ENCODE data around the gene ESX1.
A peak's percentile ranks its signal among the peaks of the same experiment; 100 is the strongest.

ESX1 gene

GRCh38 chrX:104281564-104281963 lies 26.8 kb upstream of the ESX1 start:
- ChIA-PET CTCF (interaction anchor here (1.4 to 1.5 kb wide), 2 partner anchors 11 to 13 kb away, joined by 3 to 6 read pairs; no protein-coding TSS in a partner anchor), POLR2A (no interaction called here)
- TF ChIP-seq SP1 (IDR thresholded peaks at IDR 0.05) (no peak), TARDBP (IDR thresholded peaks at IDR 0.05) (no peak), LEF1 (IDR thresholded peaks at IDR 0.05; ENCODE audit: borderline replicate concordance) (no peak), ELF4 (IDR thresholded peaks at IDR 0.05) (no peak), BHLHE40 (IDR thresholded peaks at IDR 0.05; ENCODE audit: borderline replicate concordance) (no peak), SUZ12 (IDR thresholded peaks at IDR 0.05) (no peak), L3MBTL2 (conservative IDR thresholded peaks at IDR 0.05) (no peak), ARNT (IDR thresholded peaks at IDR 0.05) (no peak), PKNOX1 (IDR thresholded peaks at IDR 0.05) (no peak), NFRKB (IDR thresholded peaks at IDR 0.05) (no peak), ZNF384 (IDR thresholded peaks at IDR 0.05) (no peak), HDGF (IDR thresholded peaks at IDR 0.05; ENCODE audit: borderline replicate concordance) (no peak), FOXA1 (IDR thresholded peaks at IDR 0.05) (no peak), CTBP1 (IDR thresholded peaks at IDR 0.05; ENCODE audit: borderline replicate concordance) (no peak), FOXM1 (IDR thresholded peaks at IDR 0.05; ENCODE audit: borderline replicate concordance) (no peak), FOXK2 (IDR thresholded peaks at IDR 0.05) (no peak)
- DNase-seq (ENCODE audit: extremely low spot score) = no peak

DNA sequence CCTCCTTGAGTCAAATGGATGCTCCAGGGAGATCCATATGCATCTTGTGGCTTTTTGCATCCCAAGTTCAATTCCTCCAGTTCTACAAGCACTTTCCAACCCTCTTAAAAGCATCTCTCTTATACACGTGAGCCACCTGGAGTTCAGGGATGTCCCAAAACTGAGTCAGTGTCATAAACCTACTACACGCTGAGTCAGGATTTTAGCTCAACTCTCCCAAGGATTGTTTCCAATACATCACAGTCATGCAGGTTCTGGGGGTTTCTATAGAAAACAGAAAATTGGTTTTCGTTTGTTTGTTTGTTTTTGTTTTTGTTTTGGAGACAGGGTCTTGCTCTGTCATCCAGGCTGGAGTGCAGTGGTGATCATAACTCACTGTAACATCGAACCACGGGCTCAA lies 25.9 kb upstream of the ESX1 start:
- POLR2A ChIA-PET = no interaction called here
- DNase-seq (ENCODE audit: extremely low spot score) = no peak
- no peak for TF ChIP-seq HDGF (IDR thresholded peaks at IDR 0.05; ENCODE audit: borderline replicate concordance)
- TF ChIP-seq LEF1 (IDR thresholded peaks at IDR 0.05; ENCODE audit: borderline replicate concordance) = no peak
- TF ChIP-seq PKNOX1 (IDR thresholded peaks at IDR 0.05) = no peak
- no peak for TF ChIP-seq BHLHE40 (IDR thresholded peaks at IDR 0.05; ENCODE audit: borderline replicate concordance)
- no peak for TF ChIP-seq FOXM1 (IDR thresholded peaks at IDR 0.05; ENCODE audit: borderline replicate concordance)
- TF ChIP-seq FOXA1 (IDR thresholded peaks at IDR 0.05) = no peak
- TF ChIP-seq SUZ12 (IDR thresholded peaks at IDR 0.05) = no peak
- no peak for TF ChIP-seq ARNT (IDR thresholded peaks at IDR 0.05)
- TF ChIP-seq SP1 (IDR thresholded peaks at IDR 0.05) = no peak
- no peak for TF ChIP-seq L3MBTL2 (conservative IDR thresholded peaks at IDR 0.05)
- no peak for TF ChIP-seq NFRKB (IDR thresholded peaks at IDR 0.05)
- TF ChIP-seq CTBP1 (IDR thresholded peaks at IDR 0.05; ENCODE audit: borderline replicate concordance) = no peak
- no peak for TF ChIP-seq ELF4 (IDR thresholded peaks at IDR 0.05)
- CTCF ChIA-PET = interaction anchor here (0.6 kb wide), 1 partner anchor 10 kb away, joined by 3 read pairs; no protein-coding TSS in a partner anchor

GRCh38 chrX:104270916-104271512 lies 16.3 kb upstream of the ESX1 start:
- ChIA-PET CTCF (interaction anchor here (1.1 to 1.9 kb wide), 8 partner anchors 11 to 158 kb away, joined by 3 to 21 read pairs (median 4); partner anchors contain the start of gene FAM199X), POLR2A (interaction anchor here (1.7 kb wide), 1 partner anchor 114 kb away, joined by 6 read pairs; the partner anchor contains the start of gene SLC25A53)
- DNase-seq (ENCODE audit: extremely low spot score) = peak; percentile 75
- TF ChIP-seq ELF4 (IDR thresholded peaks at IDR 0.05) (no peak), HDGF (IDR thresholded peaks at IDR 0.05; ENCODE audit: borderline replicate concordance) (no peak), SUZ12 (IDR thresholded peaks at IDR 0.05) (no peak), BHLHE40 (IDR thresholded peaks at IDR 0.05; ENCODE audit: borderline replicate concordance) (no peak), SP1 (IDR thresholded peaks at IDR 0.05) (no peak), LEF1 (IDR thresholded peaks at IDR 0.05; ENCODE audit: borderline replicate concordance) (no peak), FOXA1 (IDR thresholded peaks at IDR 0.05) (no peak), TARDBP (IDR thresholded peaks at IDR 0.05) (no peak), NFRKB (IDR thresholded peaks at IDR 0.05) (no peak), PKNOX1 (IDR thresholded peaks at IDR 0.05) (no peak), CTBP1 (IDR thresholded peaks at IDR 0.05; ENCODE audit: borderline replicate concordance) (no peak), ARNT (IDR thresholded peaks at IDR 0.05) (no peak)

- POLR2A ChIA-PET = interaction anchor here (1.7 kb wide), 1 partner anchor 113 kb away, joined by 6 read pairs; the partner anchor contains the start of gene SLC25A53
- DNase-seq (ENCODE audit: extremely low spot score) = peak; percentile 50
- TF ChIP-seq NFRKB (IDR thresholded peaks at IDR 0.05) (no peak), CTBP1 (IDR thresholded peaks at IDR 0.05; ENCODE audit: borderline replicate concordance) (no peak), SUZ12 (IDR thresholded peaks at IDR 0.05) (no peak), BHLHE40 (IDR thresholded peaks at IDR 0.05; ENCODE audit: borderline replicate concordance) (no peak), LEF1 (IDR thresholded peaks at IDR 0.05; ENCODE audit: borderline replicate concordance) (no peak), PKNOX1 (IDR thresholded peaks at IDR 0.05) (no peak), FOXM1 (IDR thresholded peaks at IDR 0.05; ENCODE audit: borderline replicate concordance) (no peak), ZNF384 (IDR thresholded peaks at IDR 0.05) (no peak), FOXK2 (IDR thresholded peaks at IDR 0.05) (no peak), ARNT (IDR thresholded peaks at IDR 0.05) (no peak)
- CTCF ChIA-PET = interaction anchor here (0.8 to 1.9 kb wide), 10 partner anchors 11 to 171 kb away, joined by 3 to 21 read pairs (median 3); partner anchors contain the start of gene FAM199X
Observed at GRCh38 chrX:104270212-104270611, 15.5 kb upstream of the ESX1 start.

GRCh38 chrX:104255465-104255864 lies 732 bp upstream of the ESX1 start:
- ChIA-PET POLR2A (no interaction called here), CTCF (no interaction called here)
- DNase-seq (ENCODE audit: extremely low spot score) = no peak
- no peak for TF ChIP-seq SUZ12 (IDR thresholded peaks at IDR 0.05)
- no peak for TF ChIP-seq PKNOX1 (IDR thresholded peaks at IDR 0.05)
- TF ChIP-seq CTBP1 (IDR thresholded peaks at IDR 0.05; ENCODE audit: borderline replicate concordance) = no peak
- TF ChIP-seq FOXK2 (IDR thresholded peaks at IDR 0.05) = no peak
- TF ChIP-seq FOXA1 (IDR thresholded peaks at IDR 0.05) = no peak
- no peak for TF ChIP-seq NFRKB (IDR thresholded peaks at IDR 0.05)
- TF ChIP-seq ARNT (IDR thresholded peaks at IDR 0.05) = no peak
- no peak for TF ChIP-seq HDGF (IDR thresholded peaks at IDR 0.05; ENCODE audit: borderline replicate concordance)
- TF ChIP-seq ELF4 (IDR thresholded peaks at IDR 0.05) = no peak
- TF ChIP-seq L3MBTL2 (conservative IDR thresholded peaks at IDR 0.05) = no peak
- TF ChIP-seq LEF1 (IDR thresholded peaks at IDR 0.05; ENCODE audit: borderline replicate concordance) = no peak
- no peak for TF ChIP-seq ZNF384 (IDR thresholded peaks at IDR 0.05)
- no peak for TF ChIP-seq FOXM1 (IDR thresholded peaks at IDR 0.05; ENCODE audit: borderline replicate concordance)
